Fibroblast of pulmonary artery (primary cell): ENCODE data around the gene COPS9.

Experiments
- DNase-seq: peaks from one replicate; pipeline ENCODE4 v3.0.0-alpha.2; 2010; ENCODE audit warnings: low read depth
- H3K4me3 ChIP-seq: replicated peaks from 2 replicates; pipeline ENCODE4 v1.5.1; 2011; ENCODE audit warnings: low read depth, mild to moderate bottlenecking, control low read depth, low read length, moderate library complexity
- TF ChIP-seq, protein P1 (sequence below): IDR thresholded peaks from 2 replicates; pipeline ENCODE4 v1.5.1; 2011; ENCODE audit warnings: mild to moderate bottlenecking, control low read depth, low read length, inconsistent platforms; ENCODE audit errors: missing control alignments

COPS9 gene

DNA sequence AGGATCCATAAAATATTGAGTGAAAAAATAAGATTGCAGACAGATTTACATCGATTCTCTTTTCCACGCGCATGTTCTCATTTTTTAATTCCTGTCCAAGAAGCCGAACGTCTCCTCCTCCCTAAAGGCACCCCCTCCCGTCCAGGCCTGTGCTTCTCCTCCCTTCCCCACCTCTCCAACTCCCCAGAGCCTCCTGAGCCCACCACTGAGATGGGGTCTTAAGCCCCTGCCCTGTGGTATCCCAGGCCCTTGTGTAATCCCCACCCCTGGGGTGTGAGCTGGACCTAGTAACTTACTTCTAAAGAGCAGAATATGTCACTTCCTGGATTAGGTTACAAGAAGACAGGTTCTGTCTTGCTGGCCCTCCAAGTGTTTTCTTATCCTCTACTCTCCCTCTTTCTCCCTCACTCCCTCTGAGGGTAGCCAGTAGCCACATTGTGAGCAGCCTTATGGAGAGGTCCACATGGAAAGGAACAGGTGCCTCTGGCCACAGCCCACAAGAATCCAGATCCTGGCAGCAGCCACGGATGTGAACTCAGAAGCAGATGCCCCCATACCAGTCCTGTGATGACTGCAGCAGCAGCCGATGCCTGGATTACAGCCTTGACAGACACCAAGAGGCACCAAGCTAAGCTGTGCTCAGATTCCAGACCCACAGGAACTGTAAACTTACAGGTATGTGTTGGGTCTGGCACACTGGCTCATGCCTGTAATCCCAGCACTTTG, 44.0 kb upstream of the COPS9 start:
- TF ChIP-seq, protein P1, sequence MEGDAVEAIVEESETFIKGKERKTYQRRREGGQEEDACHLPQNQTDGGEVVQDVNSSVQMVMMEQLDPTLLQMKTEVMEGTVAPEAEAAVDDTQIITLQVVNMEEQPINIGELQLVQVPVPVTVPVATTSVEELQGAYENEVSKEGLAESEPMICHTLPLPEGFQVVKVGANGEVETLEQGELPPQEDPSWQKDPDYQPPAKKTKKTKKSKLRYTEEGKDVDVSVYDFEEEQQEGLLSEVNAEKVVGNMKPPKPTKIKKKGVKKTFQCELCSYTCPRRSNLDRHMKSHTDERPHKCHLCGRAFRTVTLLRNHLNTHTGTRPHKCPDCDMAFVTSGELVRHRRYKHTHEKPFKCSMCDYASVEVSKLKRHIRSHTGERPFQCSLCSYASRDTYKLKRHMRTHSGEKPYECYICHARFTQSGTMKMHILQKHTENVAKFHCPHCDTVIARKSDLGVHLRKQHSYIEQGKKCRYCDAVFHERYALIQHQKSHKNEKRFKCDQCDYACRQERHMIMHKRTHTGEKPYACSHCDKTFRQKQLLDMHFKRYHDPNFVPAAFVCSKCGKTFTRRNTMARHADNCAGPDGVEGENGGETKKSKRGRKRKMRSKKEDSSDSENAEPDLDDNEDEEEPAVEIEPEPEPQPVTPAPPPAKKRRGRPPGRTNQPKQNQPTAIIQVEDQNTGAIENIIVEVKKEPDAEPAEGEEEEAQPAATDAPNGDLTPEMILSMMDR = no peak
- H3K4me3 ChIP-seq = no peak overlapping the region
- no peak for DNase-seq

DNA sequence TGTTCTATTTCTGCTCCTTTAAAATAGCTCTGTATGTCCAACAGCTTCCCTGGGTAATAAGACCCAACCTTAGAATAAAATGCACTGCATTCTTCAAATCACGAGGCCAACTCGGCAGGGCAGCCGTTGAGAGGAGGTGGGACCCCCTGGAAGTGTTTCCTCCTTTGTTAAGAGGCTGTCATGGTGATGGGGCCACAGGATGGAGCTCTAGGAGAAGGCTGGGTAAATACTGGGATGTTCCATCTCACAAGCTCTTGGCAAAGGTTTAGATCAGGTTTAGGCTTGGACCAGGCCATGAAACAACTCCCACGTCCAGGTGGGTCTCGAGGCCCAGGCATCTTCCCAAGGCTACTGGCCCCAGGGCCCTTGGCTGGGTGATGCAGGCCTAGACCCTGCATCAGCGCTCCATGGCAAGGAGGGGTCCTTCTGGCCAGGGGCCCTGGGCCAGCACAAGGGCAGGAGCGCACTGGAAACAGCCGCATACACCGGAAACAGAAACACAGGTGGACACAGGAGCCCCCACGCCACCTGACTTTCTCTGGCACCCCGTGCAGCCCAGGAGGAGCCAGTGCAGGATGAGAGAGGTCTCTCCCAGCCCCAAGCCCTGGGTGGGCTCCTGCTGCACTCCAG, 43.2 kb upstream of the COPS9 start:
- no peak for DNase-seq
- no peak overlapping the region for H3K4me3 ChIP-seq
- TF ChIP-seq, protein P1 = no peak

DNA sequence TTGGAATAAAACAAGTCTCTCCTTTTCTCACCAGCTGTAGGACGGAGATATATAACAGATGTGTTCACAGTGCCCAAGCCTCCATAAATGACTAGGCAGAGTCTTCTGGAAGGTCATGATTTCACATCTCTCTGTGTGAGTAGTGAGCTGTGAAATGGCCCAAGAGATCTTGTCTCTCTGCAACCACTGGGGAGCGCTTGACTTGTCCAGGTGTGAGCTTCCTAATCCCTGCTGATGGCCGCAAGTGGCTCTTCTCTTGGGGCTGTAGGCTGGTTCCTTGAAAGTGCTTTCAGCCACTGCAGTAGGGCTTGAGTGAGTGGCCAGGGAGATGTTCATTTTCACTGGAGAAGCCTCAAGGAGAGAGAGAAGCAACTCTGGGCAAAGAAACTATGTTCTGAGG, 42.5 kb upstream of the COPS9 start:
- DNase-seq = no peak
- TF ChIP-seq, protein P1 = no peak
- H3K4me3 ChIP-seq = no peak overlapping the region

DNA sequence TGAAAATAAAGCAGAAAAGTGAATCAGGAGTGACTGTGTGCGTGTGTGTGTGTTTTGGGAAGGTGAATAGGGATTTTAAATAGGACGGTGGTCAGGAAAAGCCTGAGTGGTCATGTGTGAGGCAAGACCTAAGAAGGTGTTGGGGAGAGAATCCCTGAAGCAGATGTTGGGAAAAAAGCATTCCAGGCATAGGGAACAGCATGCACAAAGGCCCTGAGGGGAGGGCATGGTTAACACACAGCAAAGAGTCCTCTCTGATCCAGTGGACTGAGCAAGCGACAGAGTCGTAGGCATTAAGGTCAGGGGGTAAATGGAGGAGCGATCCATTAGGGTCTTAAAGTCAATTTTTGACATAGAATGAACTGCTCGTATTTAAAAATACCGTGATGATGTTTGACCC, 38.4 kb upstream of the COPS9 start:
- DNase-seq = no peak
- TF ChIP-seq, protein P1 = no peak
- H3K4me3 ChIP-seq = no peak overlapping the region

DNA sequence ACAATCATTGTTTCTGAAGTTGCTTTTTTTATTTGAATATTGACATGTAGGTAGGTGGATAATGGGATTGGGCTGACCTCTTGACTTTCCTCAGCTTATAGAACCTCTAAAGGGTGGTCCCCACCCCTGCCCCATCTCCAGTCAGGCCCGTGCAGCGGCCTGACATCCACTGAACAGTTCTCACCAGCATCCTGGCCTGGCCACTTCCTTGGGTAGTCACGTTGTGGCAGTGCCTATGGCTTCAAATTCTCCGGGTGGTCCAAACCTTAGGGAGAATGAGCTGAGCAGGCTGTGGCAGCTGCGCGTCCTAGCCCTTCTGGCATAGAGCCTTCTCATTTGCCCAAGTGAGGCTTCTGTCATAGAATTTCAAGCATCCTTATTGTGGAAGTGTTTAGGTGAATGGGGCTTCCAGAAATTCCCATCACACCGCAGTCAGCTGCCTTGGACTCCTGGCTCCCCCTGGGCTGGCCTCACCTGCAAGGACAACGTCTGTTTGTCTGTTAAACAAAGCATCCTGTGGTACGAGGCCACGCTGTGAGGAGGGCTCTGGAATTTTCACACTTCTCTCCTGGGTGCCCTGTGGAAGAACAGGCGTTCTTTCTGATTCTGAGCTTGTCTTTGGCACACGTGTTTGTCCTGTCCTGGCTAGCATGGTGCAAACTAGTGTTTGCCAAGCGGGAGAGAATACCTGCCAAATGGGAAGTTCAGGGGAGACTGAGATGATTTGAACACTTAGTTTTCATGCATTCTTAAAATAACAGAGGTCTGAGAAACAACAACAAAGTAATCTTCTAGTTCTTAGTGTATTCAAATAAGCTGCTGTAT, 36.2 kb upstream of the COPS9 start:
- TF ChIP-seq, protein P1 = no peak
- no peak overlapping the region for H3K4me3 ChIP-seq
- no peak for DNase-seq

DNA sequence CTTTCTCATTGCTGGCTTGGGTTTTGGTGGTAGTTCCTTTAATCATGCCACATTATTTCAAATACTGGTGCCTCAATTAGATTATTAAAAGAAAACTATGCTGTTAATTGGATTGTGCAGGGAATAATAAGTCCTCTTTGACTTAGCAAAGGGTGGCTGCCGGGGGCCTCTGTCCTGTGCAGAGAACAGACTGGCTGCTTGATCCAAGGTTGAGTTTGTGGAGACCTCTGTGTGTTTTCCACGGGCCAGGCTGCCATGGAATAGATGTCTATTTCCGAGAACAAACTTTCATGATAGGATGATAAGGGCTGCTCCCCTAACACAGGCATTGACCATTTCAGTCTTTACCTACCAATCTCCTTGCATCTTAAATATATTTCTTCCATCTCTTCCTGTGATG, 34.8 kb upstream of the COPS9 start:
- no peak for DNase-seq
- no peak overlapping the region for H3K4me3 ChIP-seq
- TF ChIP-seq, protein P1 = no peak
